SU-DHL-6 (cell line): ENCODE measurements around the gene MFSD6.

ENCODE experiments used
- CTCF ChIP-seq: fragments of 200-600 bp; sonication (generic); IDR thresholded peaks from one replicate; pipeline ENCODE4 v1.5.1; 2017; ENCODE audit warnings: antibody characterized with exemption, mild to moderate bottlenecking, low read length, moderate library complexity; ENCODE audit not compliant: insufficient read depth, poor library complexity, severe bottlenecking
- EZH2phosphoT487 ChIP-seq: fragments of 200-600 bp; sonication (generic), shearing (Covaris generic); conservative IDR thresholded peaks from 2 replicates; pipeline ENCODE4 v1.6.1; 2018; ENCODE audit warnings: mild to moderate bottlenecking, antibody characterized with exemption, low read length, moderate library complexity, mixed read lengths

DNA sequence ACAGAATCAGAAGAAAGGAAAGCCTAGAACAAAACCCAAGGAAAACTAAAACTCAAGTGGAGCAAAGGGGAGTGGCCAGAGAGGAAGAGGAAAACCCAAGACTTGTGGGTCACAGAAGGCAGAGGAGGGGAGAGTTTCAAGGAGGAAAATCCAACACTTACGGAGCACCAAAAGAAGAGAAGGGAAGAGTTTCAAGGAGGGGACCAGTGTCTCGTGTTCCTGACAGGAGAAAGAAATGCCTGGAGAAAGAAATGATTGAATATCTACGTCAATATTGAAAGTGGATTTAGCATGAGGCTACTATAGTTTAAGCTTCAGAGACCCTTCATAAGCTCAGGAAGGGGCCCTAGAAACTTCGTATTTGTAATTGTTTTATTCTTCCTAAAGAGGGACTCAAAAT lies 1.4 kb upstream of the MFSD6 start:
- TF ChIP-seq CTCF (no peak), EZH2phosphoT487 (no peak)
